HepG2 (cell line): ENCODE results near the gene ZFAND6.

Experiments used
- BRF2 ChIP-seq: sonication (generic); formaldehyde crosslinking; IDR thresholded peaks from 2 replicates; pipeline ENCODE4 v1.8.1; 2022; ENCODE audit warnings: mild to moderate bottlenecking, missing genetic modification reagents
- CHCHD3 ChIP-seq: sonication (generic); formaldehyde crosslinking; IDR thresholded peaks from 2 replicates; pipeline ENCODE4 v1.8.0; 2022; ENCODE audit warnings: mild to moderate bottlenecking, missing genetic modification reagents, moderate library complexity
- CHD2 ChIP-seq: IDR thresholded peaks from 2 replicates; pipeline ENCODE4 v1.6.1; 2011; ENCODE audit warnings: low read depth, low read length, improper control_type of control experiment
- CTCF ChIP-seq: sonication (generic); formaldehyde crosslinking; IDR thresholded peaks from 2 replicates; pipeline ENCODE4 v1.5.0; 2020; ENCODE audit warnings: mild to moderate bottlenecking, missing genetic modification reagents, moderate library complexity
- EP300 ChIP-seq, 3 experiments: sonication (generic) in 1 of 3; formaldehyde crosslinking in 1 of 3; IDR thresholded peaks; 2 replicates each; pipeline versions ENCODE4 v1.5.1 to v1.6.1; 2011 to 2020; ENCODE audit warnings: low read depth in 2 of 3, low read length in 2 of 3, borderline replicate concordance in 1 of 3, improper control_type of control experiment in 1 of 3, mild to moderate bottlenecking in 1 of 3, missing genetic modification reagents in 1 of 3, moderate library complexity in 1 of 3
- ESRRA ChIP-seq: sonication (generic); formaldehyde crosslinking; IDR thresholded peaks from 2 replicates; pipeline ENCODE4 v1.5.1; 2020; ENCODE audit warnings: mild to moderate bottlenecking, low read depth, missing genetic modification reagents
- EZH2 ChIP-seq: conservative IDR thresholded peaks from 2 replicates; pipeline ENCODE4 v1.6.1; 2012; ENCODE audit warnings: mild to moderate bottlenecking, low read depth, low read length, moderate library complexity
- MAX ChIP-seq: IDR thresholded peaks from 2 replicates; pipeline ENCODE4 v1.6.1; 2012; ENCODE audit warnings: inconsistent platforms
- POLR2A ChIP-seq, 2 experiments: IDR thresholded peaks; 2 replicates each; pipeline ENCODE4 v1.6.1; 2011; ENCODE audit warnings: low read depth in 2 of 2, low read length in 2 of 2, mild to moderate bottlenecking in 1 of 2, moderate library complexity in 1 of 2; ENCODE audit not compliant: insufficient read depth in 1 of 2
- REST ChIP-seq, 2 experiments: IDR thresholded peaks; 2 replicates each; pipeline ENCODE4 v1.6.1; 2011 to 2012; ENCODE audit warnings: low read length in 2 of 2, borderline replicate concordance in 1 of 2, low read depth in 1 of 2, mild to moderate bottlenecking in 1 of 2, moderate library complexity in 1 of 2
- ZBTB20 ChIP-seq: sonication (generic); formaldehyde crosslinking; IDR thresholded peaks from 2 replicates; pipeline ENCODE4 v1.8.1; 2023; ENCODE audit warnings: missing genetic modification reagents, low read depth, mild to moderate bottlenecking, borderline replicate concordance
- ZNF292 ChIP-seq: sonication (generic); formaldehyde crosslinking; IDR thresholded peaks from 2 replicates; pipeline ENCODE4 v1.8.1; 2022; ENCODE audit warnings: mild to moderate bottlenecking, low read depth, missing genetic modification reagents, borderline replicate concordance
- ZNF296 ChIP-seq: sonication (generic); formaldehyde crosslinking; conservative IDR thresholded peaks from 2 replicates; pipeline ENCODE4 v1.5.0; 2020; ENCODE audit warnings: mild to moderate bottlenecking, missing genetic modification reagents
- ZNF691 ChIP-seq: sonication (generic); formaldehyde crosslinking; IDR thresholded peaks from 2 replicates; pipeline ENCODE4 v1.4.0; 2020; ENCODE audit warnings: missing genetic modification reagents, low read depth, mild to moderate bottlenecking, borderline replicate concordance

GRCh38 chr15:80073197-80073596 lies 13.7 kb downstream of the ZFAND6 start:
- TF ChIP-seq EP300 (IDR thresholded peaks at IDR 0.05; ENCODE audit: low read depth in 2 of 2, low read length in 2 of 2) (no peak), EP300 (CRISPR knock-in tag; IDR thresholded peaks at IDR 0.05; ENCODE audit: borderline replicate concordance) (no peak), ZBTB20 (no peak), BRF2 (no peak), ZNF691 (CRISPR knock-in tag) (no peak), EZH2 (no peak), CTCF (CRISPR knock-in tag) (no peak), ZNF296 (CRISPR knock-in tag) (no peak), POLR2A (IDR thresholded peaks at IDR 0.05; ENCODE audit: insufficient read depth in 1 of 2, low read depth in 2 of 2, low read length in 2 of 2) (no peak), ESRRA (CRISPR knock-in tag) (no peak), REST (IDR thresholded peaks at IDR 0.05; ENCODE audit: borderline replicate concordance in 1 of 2, low read depth in 1 of 2, low read length in 2 of 2) (no peak), MAX (no peak), CHCHD3 (no peak), CHD2 (no peak), ZNF292 (CRISPR knock-in tag) (no peak)
